Measurements from ENCODE around the gene FBXW5.

The FBXW5 gene

GRCh38 chr9:136890661-136891060 is 53.9 kb downstream of the FBXW5 start:
- no peak for ATAC-seq (ENCODE audit: low read depth)
- Histone ChIP-seq H3K4me3 (ENCODE audit: severe bottlenecking) (no peak overlapping the region), H3K27me3 (ENCODE audit: insufficient read depth, poor library complexity, severe bottlenecking) (no peaks in the 10 kb centered on the region), H3K4me1 (ENCODE audit: insufficient read depth, poor library complexity, severe bottlenecking) (no peaks in the 10 kb centered on the region), H3K36me3 (ENCODE audit: low read depth) (peaks cover 36% of the 10 kb centered on the region), H3K27ac (ENCODE audit: poor library complexity, severe bottlenecking) (no peak overlapping the region), H3K9me3 (ENCODE audit: severe bottlenecking) (no peaks in the 10 kb centered on the region)
- no peak for DNase-seq (ENCODE audit: low spot score)
- TF ChIP-seq, protein P1, sequence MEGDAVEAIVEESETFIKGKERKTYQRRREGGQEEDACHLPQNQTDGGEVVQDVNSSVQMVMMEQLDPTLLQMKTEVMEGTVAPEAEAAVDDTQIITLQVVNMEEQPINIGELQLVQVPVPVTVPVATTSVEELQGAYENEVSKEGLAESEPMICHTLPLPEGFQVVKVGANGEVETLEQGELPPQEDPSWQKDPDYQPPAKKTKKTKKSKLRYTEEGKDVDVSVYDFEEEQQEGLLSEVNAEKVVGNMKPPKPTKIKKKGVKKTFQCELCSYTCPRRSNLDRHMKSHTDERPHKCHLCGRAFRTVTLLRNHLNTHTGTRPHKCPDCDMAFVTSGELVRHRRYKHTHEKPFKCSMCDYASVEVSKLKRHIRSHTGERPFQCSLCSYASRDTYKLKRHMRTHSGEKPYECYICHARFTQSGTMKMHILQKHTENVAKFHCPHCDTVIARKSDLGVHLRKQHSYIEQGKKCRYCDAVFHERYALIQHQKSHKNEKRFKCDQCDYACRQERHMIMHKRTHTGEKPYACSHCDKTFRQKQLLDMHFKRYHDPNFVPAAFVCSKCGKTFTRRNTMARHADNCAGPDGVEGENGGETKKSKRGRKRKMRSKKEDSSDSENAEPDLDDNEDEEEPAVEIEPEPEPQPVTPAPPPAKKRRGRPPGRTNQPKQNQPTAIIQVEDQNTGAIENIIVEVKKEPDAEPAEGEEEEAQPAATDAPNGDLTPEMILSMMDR (IDR thresholded peaks at IDR 0.05; ENCODE audit: poor library complexity, severe bottlenecking) = no peak

Measured in RWPE2 (cell line).